Trophoblast cell (in vitro differentiated cells and primary cell): Measurements from ENCODE around the gene CDH11.

Experiments used
- DNase-seq, 2 donors: peaks; one replicate each; pipeline ENCODE4 v3.0.0-alpha.2; 2016
- H2AFZ ChIP-seq: 2 replicates; pipeline ENCODE4 v1.6.1; 2013; ENCODE audit warnings: low read length, moderate library complexity, mild to moderate bottlenecking; ENCODE audit not compliant: insufficient read depth, poor library complexity
- H2AK5ac ChIP-seq: 2 replicates; pipeline ENCODE4 v1.6.1; 2013; ENCODE audit warnings: mild to moderate bottlenecking, low read length
- H2BK120ac ChIP-seq: 2 replicates; pipeline ENCODE4 v1.6.1; 2013; ENCODE audit warnings: low read length, mild to moderate bottlenecking, moderate library complexity; ENCODE audit not compliant: insufficient read depth, poor library complexity
- H2BK12ac ChIP-seq: 2 replicates; pipeline ENCODE4 v1.6.1; 2013; ENCODE audit warnings: mild to moderate bottlenecking, low read length, moderate library complexity
- H2BK5ac ChIP-seq: 2 replicates; pipeline ENCODE4 v1.6.1; 2013; ENCODE audit warnings: low read length, low read depth, moderate library complexity, mild to moderate bottlenecking; ENCODE audit not compliant: poor library complexity
- H3K14ac ChIP-seq: 2 replicates; pipeline ENCODE4 v1.6.1; 2013; ENCODE audit warnings: mild to moderate bottlenecking, low read length
- H3K18ac ChIP-seq: 2 replicates; pipeline ENCODE4 v1.6.1; 2013; ENCODE audit warnings: mild to moderate bottlenecking, low read length
- H3K23ac ChIP-seq: 2 replicates; pipeline ENCODE4 v1.6.1; 2013; ENCODE audit warnings: low read length
- H3K27ac ChIP-seq: 2 replicates; pipeline ENCODE4 v1.5.1; 2013; ENCODE audit warnings: low read depth, mild to moderate bottlenecking, inconsistent platforms, low read length, moderate library complexity
- H3K27me3 ChIP-seq: 2 replicates; pipeline ENCODE4 v1.6.1; 2013; ENCODE audit warnings: inconsistent platforms, mild to moderate bottlenecking, low read length, moderate library complexity; ENCODE audit not compliant: insufficient read depth
- H3K36me3 ChIP-seq, 2 experiments: 1 replicate in 1 of 2; 2 replicates in 1 of 2; pipeline ENCODE4 v1.6.1; 2013; ENCODE audit warnings: low read length in 2 of 2, mild to moderate bottlenecking in 2 of 2, moderate library complexity in 1 of 2; ENCODE audit not compliant: insufficient read depth in 2 of 2, control insufficient read depth in 1 of 2
- H3K4ac ChIP-seq: 2 replicates; pipeline ENCODE4 v1.6.1; 2013; ENCODE audit warnings: low read depth, mild to moderate bottlenecking, low read length, moderate library complexity
- H3K4me1 ChIP-seq, 2 experiments: 1 replicate in 1 of 2; 2 replicates in 1 of 2; pipeline ENCODE4 v1.6.1; 2013; ENCODE audit warnings: low read length in 2 of 2, mild to moderate bottlenecking in 2 of 2, moderate library complexity in 1 of 2; ENCODE audit not compliant: insufficient read depth in 2 of 2, control insufficient read depth in 1 of 2
- H3K4me2 ChIP-seq: 2 replicates; pipeline ENCODE4 v1.6.1; 2013; ENCODE audit warnings: inconsistent platforms, mild to moderate bottlenecking, low read length, moderate library complexity
- H3K4me3 ChIP-seq: 2 replicates; pipeline ENCODE4 v1.5.1; 2013; ENCODE audit warnings: mild to moderate bottlenecking, low read depth, low read length, inconsistent platforms
- H3K79me1 ChIP-seq: one replicate; pipeline ENCODE4 v1.6.1; 2013; ENCODE audit warnings: low read length
- H3K79me2 ChIP-seq: 2 replicates; pipeline ENCODE4 v1.6.1; 2013; ENCODE audit warnings: low read length, mild to moderate bottlenecking; ENCODE audit not compliant: control insufficient read depth, insufficient read depth, poor library complexity
- H3K9ac ChIP-seq: 2 replicates; pipeline ENCODE4 v1.6.1; 2013; ENCODE audit warnings: mild to moderate bottlenecking, low read length
- H3K9me3 ChIP-seq: 2 replicates; pipeline ENCODE4 v1.6.1; 2013; ENCODE audit warnings: low read depth, mild to moderate bottlenecking, control low read depth, inconsistent platforms, low read length; ENCODE audit not compliant: insufficient read depth
- H4K12ac ChIP-seq: 2 replicates; pipeline ENCODE4 v1.6.1; 2013; ENCODE audit warnings: low read depth, mild to moderate bottlenecking, low read length, moderate library complexity
- H4K8ac ChIP-seq: 2 replicates; pipeline ENCODE4 v1.6.1; 2013; ENCODE audit warnings: low read depth, mild to moderate bottlenecking, low read length, moderate library complexity
- H4K91ac ChIP-seq: one replicate; pipeline ENCODE4 v1.6.1; 2013; ENCODE audit warnings: low read depth, mild to moderate bottlenecking, low read length, moderate library complexity
- WGBS: extraction: QIAGEN DNeasy Blood & Tissue Kit; methylation state at CpG from one replicate; pipeline ENCODE4 v1.1.7; 2013; ENCODE audit warnings: missing lambda C conversion rate; ENCODE audit not compliant: insufficient read length, insufficient coverage; ENCODE audit errors: extremely low coverage; 5-methylcytosine and 5-hydroxymethylcytosine counted together

CDH11 gene

DNA sequence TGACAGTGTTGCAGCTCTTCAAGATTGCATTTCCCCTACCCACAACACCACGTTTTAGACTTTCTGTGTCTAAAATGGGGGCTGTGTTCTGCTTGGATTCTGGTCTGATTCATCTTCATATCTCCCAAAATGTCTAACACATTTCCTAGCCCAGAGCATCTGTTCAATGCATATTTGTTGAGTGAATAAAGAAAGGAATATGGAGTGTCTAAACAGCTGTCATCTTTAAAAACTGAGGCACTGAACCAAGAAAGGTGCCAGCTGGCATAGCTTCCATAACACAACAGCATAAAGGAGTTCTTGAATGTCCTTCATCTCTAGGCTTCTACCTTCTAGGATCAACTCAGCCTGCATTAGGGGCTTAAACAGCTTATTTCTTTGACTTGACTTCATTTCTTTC, 67.4 kb downstream of the CDH11 start:
- no peak overlapping the region for H3K14ac ChIP-seq
- no peak overlapping the region for H3K23ac ChIP-seq
- no peak for DNase-seq
- no peak overlapping the region for H2AFZ ChIP-seq
- H3K18ac ChIP-seq, result no peak overlapping the region
- no peak overlapping the region for H3K27ac ChIP-seq
- no peak overlapping the region for H4K12ac ChIP-seq
- no peak overlapping the region for H3K4me2 ChIP-seq
- no CpG with 5 or more reads among the region's 1 CpG for WGBS
- H4K8ac ChIP-seq, result no peak overlapping the region
- no peak overlapping the region for H3K4me3 ChIP-seq
- H3K79me2 ChIP-seq, result no peaks in the 10 kb centered on the region
- no peaks in the 10 kb centered on the region for H3K27me3 ChIP-seq
- no peak overlapping the region for H3K4ac ChIP-seq
- H2AK5ac ChIP-seq, result no peak overlapping the region
- peaks cover 5 to 50% of the 10 kb centered on the region in 2 experiments for H3K36me3 ChIP-seq
- no peak overlapping the region for H2BK120ac ChIP-seq
- H3K79me1 ChIP-seq, result no peaks in the 10 kb centered on the region
- no peak overlapping the region for H2BK5ac ChIP-seq
- no peak overlapping the region for H3K9ac ChIP-seq
- no peak overlapping the region for H2BK12ac ChIP-seq
- H3K4me1 ChIP-seq, result peaks cover 0 to 3% of the 10 kb centered on the region in 2 experiments
- H3K9me3 ChIP-seq, result no peaks in the 10 kb centered on the region
- H4K91ac ChIP-seq, result no peak overlapping the region

DNA sequence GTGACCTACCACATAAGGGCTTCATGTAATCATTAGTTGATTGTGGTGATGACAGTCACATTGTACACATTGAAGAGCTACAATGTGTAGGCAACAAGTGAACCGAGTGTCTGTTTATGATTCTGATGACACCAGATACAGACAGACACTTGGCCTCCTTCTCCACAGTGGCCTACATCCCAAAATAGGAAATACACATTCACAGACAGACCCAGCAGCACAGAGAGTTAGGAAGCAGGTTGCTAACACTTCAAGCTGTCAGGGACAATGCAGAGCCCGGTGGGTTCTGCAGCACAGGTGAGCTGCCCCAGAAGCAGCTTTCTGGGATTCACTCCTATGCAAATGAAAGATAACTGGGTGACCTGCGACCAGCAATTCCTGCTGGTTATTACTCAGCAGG, 72.2 kb downstream of the CDH11 start:
- Histone ChIP-seq H3K4me3 (no peak overlapping the region), H3K9me3 (no peaks in the 10 kb centered on the region), H2BK120ac (no peak overlapping the region), H3K79me1 (no peaks in the 10 kb centered on the region), H4K91ac (no peak overlapping the region), H4K12ac (no peak overlapping the region), H3K36me3 (peaks cover 7 to 50% of the 10 kb centered on the region in 2 experiments), H2AFZ (no peak overlapping the region), H3K9ac (no peak overlapping the region), H3K18ac (no peak overlapping the region), H2BK12ac (no peak overlapping the region), H4K8ac (no peak overlapping the region), H3K4me1 (no peaks in the 10 kb centered on the region), H3K27me3 (no peaks in the 10 kb centered on the region), H3K4ac (no peak overlapping the region), H3K27ac (no peak overlapping the region), H3K79me2 (no peaks in the 10 kb centered on the region), H3K14ac (no peak overlapping the region), H3K4me2 (no peak overlapping the region), H2AK5ac (no peak overlapping the region), H3K23ac (no peak overlapping the region), H2BK5ac (no peak overlapping the region)
- WGBS, result no CpG with 5 or more reads among the region's 3 CpGs
- no peak for DNase-seq

DNA sequence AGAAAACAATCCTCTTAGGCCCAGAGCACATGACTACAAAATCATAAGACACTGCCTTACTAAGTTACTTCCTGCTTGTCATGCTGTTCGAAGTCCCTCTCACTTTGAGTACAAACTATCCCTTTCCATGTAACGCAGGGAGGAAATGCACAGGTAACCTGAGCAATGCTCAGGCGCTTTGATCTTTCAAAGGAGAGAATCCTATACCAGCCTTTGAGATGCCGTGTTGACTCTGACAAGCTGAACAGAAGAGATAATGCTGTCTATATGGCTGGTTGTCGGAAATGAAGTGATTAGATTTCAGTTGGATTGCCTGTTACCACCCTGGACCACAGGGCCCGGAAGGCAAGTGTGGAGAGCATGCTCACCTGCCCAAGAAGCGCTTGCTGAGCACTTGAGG, 75.9 kb downstream of the CDH11 start:
- Histone ChIP-seq H3K4me3 (no peak overlapping the region), H3K79me2 (no peaks in the 10 kb centered on the region), H3K4me1 (no peaks in the 10 kb centered on the region), H3K23ac (no peak overlapping the region), H3K4ac (no peak overlapping the region), H3K9ac (no peak overlapping the region), H4K91ac (no peak overlapping the region), H3K4me2 (no peak overlapping the region), H2AK5ac (no peak overlapping the region), H4K12ac (no peak overlapping the region), H2BK120ac (no peak overlapping the region), H2BK5ac (no peak overlapping the region), H3K9me3 (no peaks in the 10 kb centered on the region), H3K14ac (no peak overlapping the region), H4K8ac (no peak overlapping the region), H3K79me1 (no peaks in the 10 kb centered on the region), H3K27ac (no peak overlapping the region), H2BK12ac (no peak overlapping the region), H3K36me3 (peaks cover 11 to 56% of the 10 kb centered on the region in 2 experiments), H3K18ac (no peak overlapping the region), H2AFZ (no peak overlapping the region), H3K27me3 (no peaks in the 10 kb centered on the region)
- DNase-seq, result no peak
- WGBS, result no CpG with 5 or more reads among the region's 7 CpGs

DNA sequence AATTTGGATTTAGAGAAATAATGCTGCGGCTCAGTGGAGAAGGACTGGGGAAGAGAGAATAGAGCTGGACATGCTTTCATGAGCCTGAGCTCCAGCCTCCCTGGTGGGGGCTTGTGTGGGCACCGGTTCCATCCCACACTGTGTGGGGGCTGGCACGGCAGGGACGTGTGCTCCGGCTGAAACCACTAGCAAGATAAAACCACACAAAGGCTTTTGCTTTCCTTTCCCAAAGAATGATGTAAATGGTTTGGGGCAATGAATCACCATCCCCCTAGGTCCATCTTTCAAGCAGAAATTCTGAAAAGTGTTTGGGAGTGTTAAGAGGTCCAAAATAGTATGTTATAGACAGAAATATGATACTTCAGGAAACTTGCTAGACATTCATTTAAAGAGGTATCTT, 77.0 kb downstream of the CDH11 start:
- peaks cover 11 to 49% of the 10 kb centered on the region in 2 experiments for H3K36me3 ChIP-seq
- no peak overlapping the region for H3K23ac ChIP-seq
- no CpG with 5 or more reads among the region's 5 CpGs for WGBS
- no peak overlapping the region for H4K12ac ChIP-seq
- no peak overlapping the region for H4K8ac ChIP-seq
- no peaks in the 10 kb centered on the region for H3K4me1 ChIP-seq
- H2BK120ac ChIP-seq, result no peak overlapping the region
- no peak overlapping the region for H3K27ac ChIP-seq
- H3K18ac ChIP-seq, result no peak overlapping the region
- H3K4me3 ChIP-seq, result no peak overlapping the region
- DNase-seq, result no peak
- no peak overlapping the region for H3K14ac ChIP-seq
- no peak overlapping the region for H3K4ac ChIP-seq
- no peak overlapping the region for H2AFZ ChIP-seq
- no peak overlapping the region for H3K4me2 ChIP-seq
- no peak overlapping the region for H3K9ac ChIP-seq
- no peak overlapping the region for H4K91ac ChIP-seq
- no peaks in the 10 kb centered on the region for H3K79me2 ChIP-seq
- H3K27me3 ChIP-seq, result no peaks in the 10 kb centered on the region
- no peaks in the 10 kb centered on the region for H3K79me1 ChIP-seq
- no peak overlapping the region for H2BK12ac ChIP-seq
- H3K9me3 ChIP-seq, result no peaks in the 10 kb centered on the region
- no peak overlapping the region for H2BK5ac ChIP-seq
- no peak overlapping the region for H2AK5ac ChIP-seq
